Measurements from ENCODE around the gene CLPSL2.

CLPSL2 gene

GRCh38 chr6:35737413-35738211, 38.8 kb upstream of the CLPSL2 start:
- TF ChIP-seq RAD21 (IDR thresholded peaks at IDR 0.05; ENCODE audit: low read depth) (peak; percentile 79), CEBPB (IDR thresholded peaks at IDR 0.05) (peak; percentile 88), ZBTB7A (IDR thresholded peaks at IDR 0.05; ENCODE audit: low read depth) (no peak)
- TF ChIP-seq, protein P1, sequence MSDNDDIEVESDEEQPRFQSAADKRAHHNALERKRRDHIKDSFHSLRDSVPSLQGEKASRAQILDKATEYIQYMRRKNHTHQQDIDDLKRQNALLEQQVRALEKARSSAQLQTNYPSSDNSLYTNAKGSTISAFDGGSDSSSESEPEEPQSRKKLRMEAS (IDR thresholded peaks at IDR 0.05), result no peak

DNA sequence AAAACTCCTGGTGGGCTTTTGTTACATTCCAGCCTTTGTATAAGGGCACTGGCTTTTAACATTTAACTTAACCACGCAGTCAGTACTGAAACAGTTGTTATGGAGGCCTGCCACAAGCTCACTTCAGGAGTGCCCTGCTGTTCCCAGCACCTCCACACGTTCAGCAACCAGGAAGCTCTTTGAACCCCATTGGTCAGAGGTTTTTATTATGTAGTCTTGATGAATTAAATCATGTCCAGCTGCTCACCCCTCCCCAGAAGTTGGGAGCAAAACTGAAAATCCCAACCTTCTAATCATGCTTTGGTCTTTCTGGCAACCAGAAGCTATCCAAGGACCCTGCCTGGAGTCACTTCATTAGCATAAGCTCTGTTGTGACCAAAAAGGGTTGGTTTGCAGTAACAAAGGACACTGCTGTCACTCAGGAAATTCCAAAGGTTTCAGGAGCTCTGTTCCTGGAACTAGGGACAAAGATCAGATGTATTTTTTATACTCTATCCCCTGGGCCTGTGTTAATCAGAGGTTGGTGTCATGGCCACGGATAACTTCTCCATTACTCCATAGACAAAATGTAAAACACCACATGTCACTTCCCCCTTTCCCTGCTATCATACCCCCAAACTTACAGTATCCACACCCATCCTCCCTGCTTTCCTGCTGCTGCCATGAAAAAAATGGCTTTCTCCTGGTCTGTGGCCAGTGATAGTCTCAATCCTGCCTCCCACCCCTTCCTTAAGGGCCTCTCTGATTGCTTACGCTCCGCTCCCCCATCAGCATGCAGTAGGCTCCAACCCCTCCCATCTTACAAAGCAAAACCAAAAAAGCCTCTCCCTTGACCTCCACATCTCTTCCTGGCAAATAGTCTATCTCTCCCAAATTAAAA, 36.5 kb upstream of the CLPSL2 start:
- TF ChIP-seq YY1 (IDR thresholded peaks at IDR 0.05; ENCODE audit: low read depth), result no peak
- TF ChIP-seq, protein P2, sequence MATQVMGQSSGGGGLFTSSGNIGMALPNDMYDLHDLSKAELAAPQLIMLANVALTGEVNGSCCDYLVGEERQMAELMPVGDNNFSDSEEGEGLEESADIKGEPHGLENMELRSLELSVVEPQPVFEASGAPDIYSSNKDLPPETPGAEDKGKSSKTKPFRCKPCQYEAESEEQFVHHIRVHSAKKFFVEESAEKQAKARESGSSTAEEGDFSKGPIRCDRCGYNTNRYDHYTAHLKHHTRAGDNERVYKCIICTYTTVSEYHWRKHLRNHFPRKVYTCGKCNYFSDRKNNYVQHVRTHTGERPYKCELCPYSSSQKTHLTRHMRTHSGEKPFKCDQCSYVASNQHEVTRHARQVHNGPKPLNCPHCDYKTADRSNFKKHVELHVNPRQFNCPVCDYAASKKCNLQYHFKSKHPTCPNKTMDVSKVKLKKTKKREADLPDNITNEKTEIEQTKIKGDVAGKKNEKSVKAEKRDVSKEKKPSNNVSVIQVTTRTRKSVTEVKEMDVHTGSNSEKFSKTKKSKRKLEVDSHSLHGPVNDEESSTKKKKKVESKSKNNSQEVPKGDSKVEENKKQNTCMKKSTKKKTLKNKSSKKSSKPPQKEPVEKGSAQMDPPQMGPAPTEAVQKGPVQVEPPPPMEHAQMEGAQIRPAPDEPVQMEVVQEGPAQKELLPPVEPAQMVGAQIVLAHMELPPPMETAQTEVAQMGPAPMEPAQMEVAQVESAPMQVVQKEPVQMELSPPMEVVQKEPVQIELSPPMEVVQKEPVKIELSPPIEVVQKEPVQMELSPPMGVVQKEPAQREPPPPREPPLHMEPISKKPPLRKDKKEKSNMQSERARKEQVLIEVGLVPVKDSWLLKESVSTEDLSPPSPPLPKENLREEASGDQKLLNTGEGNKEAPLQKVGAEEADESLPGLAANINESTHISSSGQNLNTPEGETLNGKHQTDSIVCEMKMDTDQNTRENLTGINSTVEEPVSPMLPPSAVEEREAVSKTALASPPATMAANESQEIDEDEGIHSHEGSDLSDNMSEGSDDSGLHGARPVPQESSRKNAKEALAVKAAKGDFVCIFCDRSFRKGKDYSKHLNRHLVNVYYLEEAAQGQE (IDR thresholded peaks at IDR 0.05; ENCODE audit: low read depth), result no peak
- TF ChIP-seq CREB1 (IDR thresholded peaks at IDR 0.05; ENCODE audit: low read depth), result no peak
- TF ChIP-seq CEBPB (IDR thresholded peaks at IDR 0.05), result no peak
- TF ChIP-seq ZBTB7A (IDR thresholded peaks at IDR 0.05; ENCODE audit: low read depth), result no peak
- no peak for TF ChIP-seq EGR1 (IDR thresholded peaks at IDR 0.05)
- TF ChIP-seq FOXM1 (IDR thresholded peaks at IDR 0.05; ENCODE audit: borderline replicate concordance, low read depth), result no peak

- no peak for TF ChIP-seq CREB1 (IDR thresholded peaks at IDR 0.05; ENCODE audit: low read depth)
- no peak for TF ChIP-seq YY1 (IDR thresholded peaks at IDR 0.05; ENCODE audit: low read depth)
- TF ChIP-seq NFIC (IDR thresholded peaks at IDR 0.05), result no peak
- no peak for TF ChIP-seq CEBPB (IDR thresholded peaks at IDR 0.05)
- TF ChIP-seq TEAD4 (IDR thresholded peaks at IDR 0.05), result no peak
- no peak for TF ChIP-seq ZBTB7A (IDR thresholded peaks at IDR 0.05; ENCODE audit: low read depth)
- TF ChIP-seq RAD21 (IDR thresholded peaks at IDR 0.05; ENCODE audit: low read depth), result no peak
- TF ChIP-seq, protein P1 (IDR thresholded peaks at IDR 0.05), result no peak
- TF ChIP-seq USF1 (IDR thresholded peaks at IDR 0.05), result no peak
- no peak for TF ChIP-seq FOXM1 (IDR thresholded peaks at IDR 0.05; ENCODE audit: borderline replicate concordance, low read depth)
- TF ChIP-seq, protein P2 (IDR thresholded peaks at IDR 0.05; ENCODE audit: low read depth), result no peak
- TF ChIP-seq TCF12 (IDR thresholded peaks at IDR 0.05; ENCODE audit: low read depth), result no peak
- no peak for TF ChIP-seq EP300 (IDR thresholded peaks at IDR 0.05; ENCODE audit: borderline replicate concordance)
- no peak for TF ChIP-seq TAF1 (IDR thresholded peaks at IDR 0.05; ENCODE audit: low read depth)
- no peak for TF ChIP-seq EGR1 (IDR thresholded peaks at IDR 0.05)
Observed at GRCh38 chr6:35742842-35743241, 33.6 kb upstream of the CLPSL2 start.

GRCh38 chr6:35745509-35745908, 30.9 kb upstream of the CLPSL2 start:
- TF ChIP-seq CEBPB (IDR thresholded peaks at IDR 0.05) (no peak), YY1 (IDR thresholded peaks at IDR 0.05; ENCODE audit: low read depth) (no peak), TEAD4 (IDR thresholded peaks at IDR 0.05) (no peak), TAF1 (IDR thresholded peaks at IDR 0.05; ENCODE audit: low read depth) (no peak), TCF12 (IDR thresholded peaks at IDR 0.05; ENCODE audit: low read depth) (no peak), CREB1 (IDR thresholded peaks at IDR 0.05; ENCODE audit: low read depth) (no peak), EP300 (IDR thresholded peaks at IDR 0.05; ENCODE audit: borderline replicate concordance) (no peak), RAD21 (IDR thresholded peaks at IDR 0.05; ENCODE audit: low read depth) (no peak)
- TF ChIP-seq, protein P1 (IDR thresholded peaks at IDR 0.05), result no peak
- TF ChIP-seq, protein P2 (IDR thresholded peaks at IDR 0.05; ENCODE audit: low read depth), result no peak

Data from Ishikawa (cell line).